GM18517 (cell line): ENCODE measurements around the gene SRPK1.

Experiments used
- ATAC-seq: cut with Tn5 transposase; IDR thresholded peaks from one replicate; pipeline ENCODE4 v1.9.1; 2021; ENCODE audit warnings: mild to moderate bottlenecking, moderate library complexity; ENCODE audit not compliant: unreplicated experiment

Gene SRPK1

GRCh38 chr6:35786272-35786671, 134.6 kb downstream of the SRPK1 start:
- ATAC-seq = no peak

GRCh38 chr6:35784200-35784599, 136.7 kb downstream of the SRPK1 start:
- ATAC-seq = no peak
